CD4-positive, alpha-beta T cell treated with Interleukin-12 subunit alpha and Interleukin-12 subunit beta, for 1 hour (primary cell): ENCODE measurements around the gene CNTNAP2.
"Not testable (repeated sequence)": the region's sequence is repeated elsewhere in the genome, so short reads cannot be mapped to it uniquely, and the experiment has no call there.

Experiments used
- DNase-seq: peaks from one replicate; pipeline ENCODE4 v3.0.0-alpha.2; 2020

Gene CNTNAP2

GRCh38 chr7:148299350-148300276, 2183.0 kb downstream of the CNTNAP2 start:
- DNase-seq: no peak

- DNase-seq: not testable (repeated sequence)
Measured at GRCh38 chr7:148302436-148302835, 2185.8 kb downstream of the CNTNAP2 start.

- no peak for DNase-seq
Measured at GRCh38 chr7:148303295-148304082, 2186.9 kb downstream of the CNTNAP2 start.

- no peak for DNase-seq
Measured at GRCh38 chr7:148304083-148304335, 2187.4 kb downstream of the CNTNAP2 start.

GRCh38 chr7:148304456-148304855, 2187.9 kb downstream of the CNTNAP2 start:
- DNase-seq: no peak

- no peak for DNase-seq
Measured at GRCh38 chr7:148306759-148307158, 2190.2 kb downstream of the CNTNAP2 start.

- DNase-seq: no peak
Measured at GRCh38 chr7:148318102-148318811, 2201.7 kb downstream of the CNTNAP2 start.

GRCh38 chr7:148318838-148319237, 2202.2 kb downstream of the CNTNAP2 start:
- DNase-seq: no peak

- DNase-seq: no peak
Measured at GRCh38 chr7:148319316-148319808, 2202.8 kb downstream of the CNTNAP2 start.

GRCh38 chr7:148325208-148325607, 2208.6 kb downstream of the CNTNAP2 start:
- no peak for DNase-seq

- DNase-seq: no peak
Measured at GRCh38 chr7:148327379-148327778, 2210.8 kb downstream of the CNTNAP2 start.

GRCh38 chr7:148328906-148329305, 2212.3 kb downstream of the CNTNAP2 start:
- DNase-seq: no peak

GRCh38 chr7:148330124-148330818, 2213.7 kb downstream of the CNTNAP2 start:
- DNase-seq: no peak

GRCh38 chr7:148330822-148331221, 2214.2 kb downstream of the CNTNAP2 start:
- no peak for DNase-seq

GRCh38 chr7:148331456-148331855, 2214.9 kb downstream of the CNTNAP2 start:
- not testable (repeated sequence) for DNase-seq

- no peak for DNase-seq
Measured at GRCh38 chr7:148332191-148333186, 2215.9 kb downstream of the CNTNAP2 start.

- DNase-seq: no peak
Measured at GRCh38 chr7:148334441-148334956, 2217.9 kb downstream of the CNTNAP2 start.

- no peak for DNase-seq
Measured at GRCh38 chr7:148334959-148335577, 2218.5 kb downstream of the CNTNAP2 start.

GRCh38 chr7:148335790-148336189, 2219.2 kb downstream of the CNTNAP2 start:
- DNase-seq: no peak

- DNase-seq: no peak
Measured at GRCh38 chr7:148336411-148336810, 2219.8 kb downstream of the CNTNAP2 start.
